Lower lobe of right lung (tissue), 2 donors: Measurements from ENCODE around the gene AOPEP. TPM values are rescaled to one million over a fixed set of nuclear protein-coding genes. Genes with fewer than 3 reads are reported as not detected.

ENCODE experiments used
- ATAC-seq, 2 donors: fragments of 200-7000 bp; cut with Tn5 transposase; one replicate each; pipeline ENCODE4 v1.9.1; 2020 to 2022; ENCODE audit warnings: mild to moderate bottlenecking in 2 of 2, moderate library complexity in 2 of 2
- DNase-seq: peaks from one replicate; pipeline ENCODE4 v3.0.0-alpha.2; 2020
- H3K27ac ChIP-seq: fragments of 200-600 bp; one replicate; pipeline ENCODE4 v1.8.0; 2022
- H3K27me3 ChIP-seq: fragments of 200-600 bp; one replicate; pipeline ENCODE4 v1.8.0; 2022; ENCODE audit warnings: low read depth
- H3K36me3 ChIP-seq: fragments of 200-600 bp; one replicate; pipeline ENCODE4 v1.8.0; 2022; ENCODE audit warnings: mild to moderate bottlenecking
- H3K4me1 ChIP-seq: fragments of 200-600 bp; one replicate; pipeline ENCODE4 v1.8.0; 2022
- H3K4me3 ChIP-seq: fragments of 200-600 bp; one replicate; pipeline ENCODE4 v1.8.0; 2022; ENCODE audit warnings: mild to moderate bottlenecking
- H3K9me3 ChIP-seq: fragments of 200-600 bp; one replicate; pipeline ENCODE4 v1.8.0; 2022
- CTCF ChIP-seq: fragments of 200-600 bp; IDR thresholded peaks from one replicate; pipeline ENCODE4 v1.8.0; 2022; ENCODE audit warnings: antibody characterized with exemption, mild to moderate bottlenecking
- intact Hi-C: fragments of 100-400 bp; cut with DNase I; formaldehyde crosslinking; loops from one replicate; pipeline ENCODE4 v1.11.0; 2022
- total RNA-seq: library from RNA; stranded (reverse); fragmentation: NEBNext Ultra II Directional; extraction: Animal tissue kit (Norgen Biotek cat#: 25700); gene quantifications from one replicate; pipeline ENCODE4 v1.2.1, GENCODE V29; 2021
- donor health status: DM: no; HTN: yes; CAD: no; lungs with severe emphysema.

Gene AOPEP
- total RNA-seq, 1 donor from 2014 or later: 63.7 TPM

- DNase-seq (no peak), ATAC-seq (no peak)
- no peak overlapping the region for H3K4me3 ChIP-seq
- no peaks in the 10 kb centered on the region for H3K27me3 ChIP-seq
- intact Hi-C loops: no loop called here
- H3K9me3 ChIP-seq: no peaks in the 10 kb centered on the region
- H3K4me1 ChIP-seq: no peaks in the 10 kb centered on the region
- no peak overlapping the region for H3K27ac ChIP-seq
- no peak for TF ChIP-seq CTCF
- no peaks in the 10 kb centered on the region for H3K36me3 ChIP-seq
Measured at GRCh38 chr9:94982211-94982610, 255.7 kb downstream of the AOPEP start.

- DNase-seq: no peak
- no peak for ATAC-seq
- no peaks in the 10 kb centered on the region for H3K4me1 ChIP-seq
- no peak for TF ChIP-seq CTCF
- no peaks in the 10 kb centered on the region for H3K27me3 ChIP-seq
- intact Hi-C loops: no loop called here
- H3K9me3 ChIP-seq: no peaks in the 10 kb centered on the region
- H3K27ac ChIP-seq: no peak overlapping the region
- H3K36me3 ChIP-seq: no peaks in the 10 kb centered on the region
- no peak overlapping the region for H3K4me3 ChIP-seq
Measured at GRCh38 chr9:94983552-94983951, 257.1 kb downstream of the AOPEP start.

GRCh38 chr9:94984891-94985476, 258.5 kb downstream of the AOPEP start:
- Histone ChIP-seq H3K36me3 (no peaks in the 10 kb centered on the region), H3K27ac (no peak overlapping the region), H3K4me1 (no peaks in the 10 kb centered on the region), H3K4me3 (no peak overlapping the region), H3K9me3 (no peaks in the 10 kb centered on the region), H3K27me3 (no peaks in the 10 kb centered on the region)
- intact Hi-C loops: no loop called here
- ATAC-seq: no peak
- no peak for TF ChIP-seq CTCF
- DNase-seq: no peak

- intact Hi-C loops: no loop called here
- H3K4me3 ChIP-seq: no peak overlapping the region
- no peak overlapping the region for H3K27ac ChIP-seq
- H3K36me3 ChIP-seq: no peaks in the 10 kb centered on the region
- H3K4me1 ChIP-seq: no peaks in the 10 kb centered on the region
- no peak for TF ChIP-seq CTCF
- H3K9me3 ChIP-seq: no peaks in the 10 kb centered on the region
- ATAC-seq (peak; percentile 77 to 92), DNase-seq (no peak)
- H3K27me3 ChIP-seq: no peaks in the 10 kb centered on the region
Measured at GRCh38 chr9:94985649-94986048, 259.1 kb downstream of the AOPEP start.

GRCh38 chr9:94987731-94988130, 261.2 kb downstream of the AOPEP start:
- no peak overlapping the region for H3K27ac ChIP-seq
- no peak for TF ChIP-seq CTCF

More at GRCh38 chr9:94987731-94988130, 261.2 kb downstream of the AOPEP start:
- DNase-seq (no peak), ATAC-seq (no peak)
- Histone ChIP-seq H3K4me3 (no peak overlapping the region), H3K9me3 (no peaks in the 10 kb centered on the region), H3K27me3 (no peaks in the 10 kb centered on the region), H3K36me3 (no peaks in the 10 kb centered on the region), H3K4me1 (no peaks in the 10 kb centered on the region)
- intact Hi-C loops: no loop called here
